KMS-11 (cell line): ENCODE data around the gene APBA3.

ENCODE experiments used
- H2AFZ ChIP-seq: fragments of 200-600 bp; sonication (generic); 2 replicates; pipeline ENCODE4 v1.6.1; 2016; ENCODE audit warnings: antibody characterized with exemption, mixed run types, low read depth
- H3K27ac ChIP-seq: fragments of 200-600 bp; sonication (generic); 2 replicates; pipeline ENCODE4 v1.6.1; 2016; ENCODE audit warnings: mild to moderate bottlenecking, mixed run types
- H3K27me3 ChIP-seq: fragments of 200-600 bp; sonication (generic); 2 replicates; pipeline ENCODE4 v1.6.1; 2017; ENCODE audit warnings: mild to moderate bottlenecking, low read depth, mixed run types, moderate library complexity; ENCODE audit not compliant: insufficient read depth
- H3K36me3 ChIP-seq: fragments of 200-600 bp; sonication (generic); 2 replicates; pipeline ENCODE4 v1.6.1; 2017; ENCODE audit warnings: mild to moderate bottlenecking, mixed run types; ENCODE audit not compliant: insufficient read depth
- H3K4me1 ChIP-seq: fragments of 200-600 bp; sonication (generic); 2 replicates; pipeline ENCODE4 v1.6.1; 2016; ENCODE audit warnings: mild to moderate bottlenecking, low read depth, mixed run types; ENCODE audit not compliant: poor library complexity, severe bottlenecking
- H3K4me2 ChIP-seq: fragments of 200-600 bp; sonication (generic); 2 replicates; pipeline ENCODE4 v1.7.0; 2016; ENCODE audit warnings: mild to moderate bottlenecking, mixed run types
- H3K4me3 ChIP-seq: fragments of 200-600 bp; sonication (generic); IDR thresholded peaks from 2 replicates; pipeline ENCODE4 v1.6.1; 2017; ENCODE audit warnings: low read depth, low read length, mixed read lengths; ENCODE audit not compliant: insufficient read depth
- H3K79me2 ChIP-seq: fragments of 200-600 bp; sonication (generic); 2 replicates; pipeline ENCODE4 v1.6.1; 2016; ENCODE audit warnings: low read depth, mixed run types; ENCODE audit not compliant: insufficient read depth
- H3K9ac ChIP-seq: fragments of 200-600 bp; sonication (generic); 2 replicates; pipeline ENCODE4 v1.6.1; 2016; ENCODE audit warnings: mild to moderate bottlenecking, mixed run types
- H4K20me1 ChIP-seq: fragments of 200-600 bp; sonication (generic); 2 replicates; pipeline ENCODE4 v1.6.1; 2016; ENCODE audit warnings: mild to moderate bottlenecking, mixed run types; ENCODE audit not compliant: insufficient read depth
- TF ChIP-seq, protein P1 (sequence below): fragments of 200-600 bp; sonication (generic); conservative IDR thresholded peaks from 2 replicates; pipeline ENCODE4 v1.6.1; 2017; ENCODE audit warnings: low read depth, mild to moderate bottlenecking, antibody characterized with exemption, low read length, moderate library complexity, mixed read lengths

The APBA3 gene

DNA sequence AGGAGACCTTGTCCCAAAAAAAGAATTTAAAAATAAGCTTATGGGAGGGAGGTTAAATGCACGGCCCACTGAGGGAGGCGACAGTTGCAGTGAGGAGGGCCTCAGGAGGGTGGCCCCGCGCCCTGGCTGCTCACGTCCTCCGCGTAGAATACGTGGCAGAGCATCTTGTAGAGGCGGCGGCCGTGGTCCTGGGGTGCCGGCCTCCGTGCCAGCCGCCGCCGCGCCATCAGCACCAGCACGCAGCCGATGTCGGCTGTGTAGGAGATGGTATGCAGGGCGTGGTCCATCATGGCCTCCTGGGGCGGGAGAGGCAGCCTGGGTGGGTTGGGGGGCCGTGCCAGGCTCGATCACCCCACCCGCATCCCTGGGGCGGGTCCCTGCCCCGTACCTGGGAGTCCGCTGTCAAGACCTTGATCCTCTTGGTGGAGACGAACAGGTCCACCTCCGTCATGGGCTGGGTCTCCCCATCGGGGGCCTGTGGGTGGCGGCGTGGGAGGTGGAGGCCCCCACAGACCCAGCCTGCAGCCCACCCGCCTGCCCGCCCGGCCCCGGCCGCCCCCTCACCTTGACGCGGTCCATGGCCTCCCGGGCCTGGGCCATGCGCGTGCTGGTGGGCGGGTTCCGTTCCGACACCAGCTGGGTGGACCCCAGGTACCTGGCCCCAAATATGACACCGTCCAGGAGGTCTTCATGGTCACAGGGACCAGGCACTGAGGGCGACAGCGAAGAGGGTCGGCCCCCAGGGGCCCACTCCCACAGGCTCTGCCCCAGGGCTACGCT is 7.7 kb downstream of the APBA3 start:
- no peaks in the 10 kb centered on the region for H3K27me3 ChIP-seq
- no peak overlapping the region for H3K4me3 ChIP-seq
- no peaks in the 10 kb centered on the region for H3K4me1 ChIP-seq
- H3K4me2 ChIP-seq: no peak overlapping the region
- no peak overlapping the region for H3K27ac ChIP-seq
- H4K20me1 ChIP-seq: no peaks in the 10 kb centered on the region
- no peaks in the 10 kb centered on the region for H3K36me3 ChIP-seq
- H3K79me2 ChIP-seq: no peaks in the 10 kb centered on the region
- TF ChIP-seq, protein P1, sequence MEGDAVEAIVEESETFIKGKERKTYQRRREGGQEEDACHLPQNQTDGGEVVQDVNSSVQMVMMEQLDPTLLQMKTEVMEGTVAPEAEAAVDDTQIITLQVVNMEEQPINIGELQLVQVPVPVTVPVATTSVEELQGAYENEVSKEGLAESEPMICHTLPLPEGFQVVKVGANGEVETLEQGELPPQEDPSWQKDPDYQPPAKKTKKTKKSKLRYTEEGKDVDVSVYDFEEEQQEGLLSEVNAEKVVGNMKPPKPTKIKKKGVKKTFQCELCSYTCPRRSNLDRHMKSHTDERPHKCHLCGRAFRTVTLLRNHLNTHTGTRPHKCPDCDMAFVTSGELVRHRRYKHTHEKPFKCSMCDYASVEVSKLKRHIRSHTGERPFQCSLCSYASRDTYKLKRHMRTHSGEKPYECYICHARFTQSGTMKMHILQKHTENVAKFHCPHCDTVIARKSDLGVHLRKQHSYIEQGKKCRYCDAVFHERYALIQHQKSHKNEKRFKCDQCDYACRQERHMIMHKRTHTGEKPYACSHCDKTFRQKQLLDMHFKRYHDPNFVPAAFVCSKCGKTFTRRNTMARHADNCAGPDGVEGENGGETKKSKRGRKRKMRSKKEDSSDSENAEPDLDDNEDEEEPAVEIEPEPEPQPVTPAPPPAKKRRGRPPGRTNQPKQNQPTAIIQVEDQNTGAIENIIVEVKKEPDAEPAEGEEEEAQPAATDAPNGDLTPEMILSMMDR: no peak
- no peak overlapping the region for H3K9ac ChIP-seq
- no peak overlapping the region for H2AFZ ChIP-seq

DNA sequence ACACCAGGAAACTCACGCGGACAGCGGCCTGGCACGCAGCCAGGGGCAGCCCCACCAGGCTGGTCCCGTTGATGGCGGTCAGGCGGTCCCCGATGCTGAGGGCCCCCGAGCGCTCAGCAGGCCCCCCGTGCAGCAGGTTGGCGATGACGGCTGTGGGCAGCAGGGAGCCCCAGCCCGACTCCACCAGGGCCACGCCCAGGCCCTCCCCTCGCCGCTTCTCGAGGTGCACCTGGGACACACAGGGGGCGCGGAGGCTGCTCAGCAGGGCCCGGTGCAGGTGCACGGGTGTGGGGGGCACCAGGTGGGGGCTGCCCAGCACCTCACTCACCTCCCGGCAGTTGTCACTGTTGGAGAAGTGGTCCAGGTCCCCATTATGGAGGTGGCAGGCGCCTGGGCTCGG is 9.0 kb downstream of the APBA3 start:
- Histone ChIP-seq H3K4me2 (no peak overlapping the region), H2AFZ (no peak overlapping the region), H3K4me1 (no peaks in the 10 kb centered on the region), H3K27ac (no peak overlapping the region), H3K27me3 (no peaks in the 10 kb centered on the region), H3K36me3 (no peaks in the 10 kb centered on the region), H3K4me3 (no peak overlapping the region), H4K20me1 (no peaks in the 10 kb centered on the region), H3K9ac (no peak overlapping the region), H3K79me2 (no peaks in the 10 kb centered on the region)
- TF ChIP-seq, protein P1: no peak

- no peak overlapping the region for H3K4me2 ChIP-seq
- TF ChIP-seq, protein P1: no peak
- no peak overlapping the region for H3K9ac ChIP-seq
- no peaks in the 10 kb centered on the region for H3K79me2 ChIP-seq
- no peaks in the 10 kb centered on the region for H4K20me1 ChIP-seq
- H3K4me3 ChIP-seq: no peak overlapping the region
- no peaks in the 10 kb centered on the region for H3K36me3 ChIP-seq
- no peaks in the 10 kb centered on the region for H3K4me1 ChIP-seq
- H3K27ac ChIP-seq: no peak overlapping the region
- 0 out of 2 replicates have a peak, but pooled peaks cover 1% of the 10 kb centered on the region for H3K27me3 ChIP-seq
- H2AFZ ChIP-seq: no peak overlapping the region
Measured at GRCh38 chr19:3751236-3751635, 10.3 kb downstream of the APBA3 start.

- no peak overlapping the region for H3K27ac ChIP-seq
- H3K4me2 ChIP-seq: no peak overlapping the region
- 0 out of 2 replicates have a peak, but pooled peaks cover 2% of the 10 kb centered on the region for H3K27me3 ChIP-seq
- H3K4me3 ChIP-seq: no peak overlapping the region
- H3K4me1 ChIP-seq: no peaks in the 10 kb centered on the region
- H3K79me2 ChIP-seq: no peaks in the 10 kb centered on the region
- no peaks in the 10 kb centered on the region for H4K20me1 ChIP-seq
- no peaks in the 10 kb centered on the region for H3K36me3 ChIP-seq
- H3K9ac ChIP-seq: no peak overlapping the region
- TF ChIP-seq, protein P1: no peak
- no peak overlapping the region for H2AFZ ChIP-seq
Measured at GRCh38 chr19:3750211-3750610, 11.3 kb downstream of the APBA3 start.
